SJCRH30 (cell line): ENCODE results near the gene BZW2. TPM values are rescaled to one million over a fixed set of nuclear protein-coding genes. Genes with fewer than 3 reads are reported as not detected.
A peak's percentile ranks its signal among the peaks of the same experiment; 100 is the strongest.

Experiments
- DNase-seq, 2 experiments: peaks; one replicate each; pipeline ENCODE4 v3.0.0-alpha.2; 2015 to 2020
- H3K27ac ChIP-seq: fragments of 250-450 bp; sonication (Bioruptor Pico); 2 replicates; pipeline ENCODE4 v1.5.1; 2020; ENCODE audit warnings: mild to moderate bottlenecking, moderate library complexity
- H3K27me3 ChIP-seq: fragments of 250-450 bp; sonication (Bioruptor Pico); 2 replicates; pipeline ENCODE4 v1.5.1; 2020; ENCODE audit warnings: mild to moderate bottlenecking, moderate library complexity
- H3K36me3 ChIP-seq: fragments of 250-450 bp; sonication (Bioruptor Pico); 2 replicates; pipeline ENCODE4 v1.5.1; 2020; ENCODE audit warnings: mild to moderate bottlenecking, moderate library complexity
- H3K4me1 ChIP-seq: fragments of 250-450 bp; sonication (Bioruptor Pico); 2 replicates; pipeline ENCODE4 v1.5.1; 2020; ENCODE audit warnings: mild to moderate bottlenecking, moderate library complexity
- H3K4me3 ChIP-seq: fragments of 250-450 bp; sonication (Bioruptor Pico); 2 replicates; pipeline ENCODE4 v1.5.1; 2020; ENCODE audit warnings: mild to moderate bottlenecking, moderate library complexity
- H3K9me3 ChIP-seq: fragments of 250-450 bp; sonication (Bioruptor Pico); replicated peaks from 2 replicates; pipeline ENCODE4 v1.5.1; 2020; ENCODE audit warnings: mild to moderate bottlenecking, moderate library complexity
- total RNA-seq: library from RNA; depleted of rRNA; stranded (reverse); fragments of >200 nt; shearing (Covaris generic); gene quantifications from 2 replicates; pipeline ENCODE4 v1.2.3, GENCODE V29; 2014

The BZW2 gene
- total RNA-seq, 1 experiment from 2014 or later: 156 TPM

DNA sequence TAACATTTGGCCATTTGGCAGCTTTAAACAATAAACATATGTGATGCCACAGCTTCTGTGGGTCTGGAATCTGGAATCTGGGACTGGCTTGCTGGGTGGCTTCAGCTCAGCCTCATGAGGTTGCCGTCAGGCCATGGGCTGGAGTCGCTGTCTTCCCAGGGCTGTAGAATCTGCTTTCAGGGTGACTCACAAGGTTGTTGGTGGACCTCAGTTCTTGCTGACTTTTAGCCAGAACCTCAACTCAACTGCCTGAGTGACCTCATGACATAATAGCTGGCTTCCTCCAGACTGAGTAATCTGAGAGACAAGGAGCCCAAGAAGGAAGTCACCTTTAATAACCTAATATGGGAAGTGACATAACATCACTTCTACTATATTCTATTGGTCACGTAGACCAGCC lies 63.0 kb downstream of the BZW2 start:
- DNase-seq: no peak
- Histone ChIP-seq H3K9me3 (no peaks in the 10 kb centered on the region; the same call in 1 of the 2 replicates), H3K27ac (no peak overlapping the region), H3K27me3 (no peaks in the 10 kb centered on the region), H3K4me1 (0 out of 2 replicates have a peak, but pooled peaks cover 1% of the 10 kb centered on the region), H3K4me3 (no peak overlapping the region), H3K36me3 (peaks cover 39% of the 10 kb centered on the region)

GRCh38 chr7:16710651-16711050 lies 64.7 kb downstream of the BZW2 start:
- Histone ChIP-seq H3K36me3 (peaks cover 26% of the 10 kb centered on the region), H3K4me3 (no peak overlapping the region), H3K9me3 (no peaks in the 10 kb centered on the region; the same call in 1 of the 2 replicates), H3K4me1 (no peaks in the 10 kb centered on the region), H3K27ac (no peak overlapping the region), H3K27me3 (no peaks in the 10 kb centered on the region)
- DNase-seq: no peak

DNA sequence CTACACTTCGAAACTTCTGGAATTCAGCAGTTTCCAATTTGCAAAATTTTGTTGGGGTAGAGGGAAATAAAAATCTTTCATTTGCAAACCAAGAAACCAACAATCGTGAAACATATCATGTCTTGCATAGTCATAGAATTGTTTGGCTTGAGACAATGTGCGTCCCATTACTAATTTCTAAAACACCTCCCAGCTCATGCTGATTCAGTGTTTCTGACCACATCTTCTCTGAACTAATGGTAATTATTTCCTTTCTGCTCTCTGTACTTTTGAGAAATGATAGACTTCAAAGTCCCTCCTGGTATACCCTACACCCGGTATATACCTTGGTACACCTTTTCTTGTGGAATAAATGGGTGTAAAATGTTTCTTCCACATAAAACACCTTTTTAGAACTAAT lies 65.7 kb downstream of the BZW2 start:
- Histone ChIP-seq H3K9me3 (no peaks in the 10 kb centered on the region; the same call in 1 of the 2 replicates), H3K36me3 (peaks cover 17% of the 10 kb centered on the region), H3K27me3 (no peaks in the 10 kb centered on the region), H3K27ac (no peak overlapping the region), H3K4me3 (no peak overlapping the region), H3K4me1 (no peaks in the 10 kb centered on the region)
- DNase-seq: no peak

GRCh38 chr7:16712916-16713315 lies 66.9 kb downstream of the BZW2 start:
- no peak for DNase-seq
- Histone ChIP-seq H3K27ac (no peak overlapping the region), H3K9me3 (no peaks in the 10 kb centered on the region; the same call in 1 of the 2 replicates), H3K4me3 (no peak overlapping the region), H3K4me1 (no peaks in the 10 kb centered on the region), H3K27me3 (no peaks in the 10 kb centered on the region), H3K36me3 (peaks cover 13% of the 10 kb centered on the region)

GRCh38 chr7:16715928-16716327 lies 69.9 kb downstream of the BZW2 start:
- H3K4me3 ChIP-seq: no peak overlapping the region
- H3K27me3 ChIP-seq: no peaks in the 10 kb centered on the region
- no peak overlapping the region for H3K27ac ChIP-seq
- DNase-seq: no peak
- no peaks in the 10 kb centered on the region; the same call in 1 of the 2 replicates for H3K9me3 ChIP-seq
- no peaks in the 10 kb centered on the region for H3K4me1 ChIP-seq
- peaks cover 5% of the 10 kb centered on the region; the same call in 1 of the 2 replicates for H3K36me3 ChIP-seq

GRCh38 chr7:16718111-16718656 lies 72.2 kb downstream of the BZW2 start:
- Histone ChIP-seq H3K4me3 (no peak overlapping the region), H3K27ac (no peak overlapping the region), H3K9me3 (no peaks in the 10 kb centered on the region), H3K27me3 (no peaks in the 10 kb centered on the region), H3K4me1 (no peaks in the 10 kb centered on the region), H3K36me3 (no peaks in the 10 kb centered on the region)
- DNase-seq: no peak

DNA sequence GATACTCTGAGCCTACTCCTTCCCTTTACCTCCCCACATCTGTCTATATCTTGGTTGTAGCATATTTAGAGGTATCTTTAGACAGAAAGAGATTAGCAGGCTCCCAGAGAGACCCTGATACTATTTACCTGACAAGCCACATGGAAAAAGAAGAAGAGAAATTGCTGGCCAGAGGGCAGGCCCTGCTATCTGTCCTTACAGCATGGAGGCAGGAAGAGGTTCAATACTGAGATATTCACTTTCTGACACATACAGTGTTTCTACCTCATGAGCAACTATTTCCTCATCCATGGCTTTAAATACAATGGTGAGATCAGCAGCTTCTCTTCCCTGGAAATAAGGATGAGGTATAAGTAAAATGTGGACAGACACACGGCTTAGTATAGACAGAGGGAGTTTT lies 73.7 kb downstream of the BZW2 start:
- Histone ChIP-seq H3K9me3 (no peaks in the 10 kb centered on the region), H3K27me3 (no peaks in the 10 kb centered on the region), H3K36me3 (no peaks in the 10 kb centered on the region), H3K4me3 (no peak overlapping the region), H3K4me1 (no peaks in the 10 kb centered on the region), H3K27ac (no peak overlapping the region)
- DNase-seq: no peak

- H3K4me1 ChIP-seq: no peaks in the 10 kb centered on the region
- H3K27me3 ChIP-seq: no peaks in the 10 kb centered on the region
- no peak overlapping the region for H3K27ac ChIP-seq
- H3K36me3 ChIP-seq: no peaks in the 10 kb centered on the region
- H3K9me3 ChIP-seq: no peaks in the 10 kb centered on the region
- DNase-seq: no peak
- H3K4me3 ChIP-seq: no peak overlapping the region
Measured at GRCh38 chr7:16721541-16721940, 75.6 kb downstream of the BZW2 start.

DNA sequence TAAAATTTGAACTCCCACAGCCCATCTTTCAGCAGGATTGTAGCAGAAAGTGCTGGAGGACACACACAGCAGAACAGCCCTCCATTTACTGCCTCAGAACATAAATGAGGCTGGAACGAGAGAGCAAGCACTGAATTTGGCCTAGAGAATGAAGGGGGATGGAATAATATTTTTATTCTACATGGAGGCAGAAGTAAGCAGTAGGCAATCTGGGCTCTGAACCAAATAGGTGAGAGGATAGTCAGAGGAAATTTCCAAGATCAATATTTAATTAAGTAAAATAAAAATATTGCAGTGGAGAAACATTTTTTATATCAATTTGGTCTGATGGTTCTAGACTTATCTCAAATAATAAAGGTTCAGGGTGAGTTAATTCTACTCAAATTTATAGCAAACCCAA lies 78.4 kb downstream of the BZW2 start:
- Histone ChIP-seq H3K9me3 (no peaks in the 10 kb centered on the region), H3K4me1 (no peaks in the 10 kb centered on the region), H3K27me3 (no peaks in the 10 kb centered on the region), H3K4me3 (no peak overlapping the region), H3K27ac (no peak overlapping the region), H3K36me3 (no peaks in the 10 kb centered on the region)
- DNase-seq: no peak

GRCh38 chr7:16726189-16726588 lies 80.2 kb downstream of the BZW2 start:
- DNase-seq: no peak
- no peaks in the 10 kb centered on the region for H3K9me3 ChIP-seq
- no peaks in the 10 kb centered on the region for H3K27me3 ChIP-seq
- H3K4me3 ChIP-seq: no peak overlapping the region
- H3K36me3 ChIP-seq: no peaks in the 10 kb centered on the region
- no peak overlapping the region for H3K27ac ChIP-seq
- H3K4me1 ChIP-seq: no peaks in the 10 kb centered on the region

DNA sequence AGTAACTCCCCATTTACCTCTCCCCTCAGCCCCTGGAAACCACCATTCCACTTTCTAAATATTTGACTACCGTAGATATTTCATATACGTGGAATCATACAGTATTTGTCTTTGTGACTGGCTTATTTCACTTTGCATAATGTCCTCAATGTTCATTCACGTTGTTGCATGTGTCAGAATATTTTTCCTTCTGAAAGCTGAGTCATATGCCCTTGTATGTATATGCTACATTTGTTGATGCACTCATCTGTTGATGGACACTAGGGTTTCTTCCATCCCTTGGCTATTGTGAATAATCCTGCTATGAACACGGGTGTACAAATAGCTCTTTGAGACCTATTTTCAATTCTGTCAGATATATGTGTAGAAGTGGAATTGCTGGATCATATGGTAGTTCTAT lies 81.8 kb downstream of the BZW2 start:
- Histone ChIP-seq H3K4me3 (no peak overlapping the region), H3K9me3 (no peaks in the 10 kb centered on the region), H3K4me1 (no peaks in the 10 kb centered on the region), H3K36me3 (no peaks in the 10 kb centered on the region), H3K27ac (no peak overlapping the region), H3K27me3 (no peaks in the 10 kb centered on the region)
- DNase-seq: no peak

GRCh38 chr7:16728811-16729210 lies 82.8 kb downstream of the BZW2 start:
- Histone ChIP-seq H3K27ac (no peak overlapping the region), H3K9me3 (no peaks in the 10 kb centered on the region), H3K4me3 (no peak overlapping the region), H3K4me1 (no peaks in the 10 kb centered on the region), H3K36me3 (no peaks in the 10 kb centered on the region), H3K27me3 (no peaks in the 10 kb centered on the region)
- DNase-seq: peak; percentile 50 to 53

DNA sequence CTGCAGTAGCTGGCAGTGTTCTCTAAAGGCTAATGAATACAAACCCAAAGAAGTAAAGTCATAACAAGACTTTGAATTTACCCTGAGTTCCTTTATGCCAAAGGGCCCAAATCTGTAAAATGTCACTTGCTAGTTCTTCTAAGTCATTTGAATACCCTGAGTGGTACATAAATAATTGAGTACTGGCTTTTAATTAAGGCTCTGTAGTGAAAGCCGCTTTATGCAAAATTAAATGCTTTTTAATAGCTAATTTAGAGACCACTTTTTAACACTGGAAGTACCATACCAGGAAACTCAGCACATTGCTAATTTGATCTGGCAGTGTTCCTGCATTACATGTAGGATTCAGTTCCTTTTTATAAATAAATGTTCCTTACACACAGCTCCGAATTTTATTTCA lies 83.6 kb downstream of the BZW2 start:
- no peak for DNase-seq
- no peaks in the 10 kb centered on the region for H3K9me3 ChIP-seq
- no peak overlapping the region for H3K27ac ChIP-seq
- H3K4me3 ChIP-seq: no peak overlapping the region
- no peaks in the 10 kb centered on the region for H3K27me3 ChIP-seq
- no peaks in the 10 kb centered on the region for H3K4me1 ChIP-seq
- H3K36me3 ChIP-seq: no peaks in the 10 kb centered on the region

GRCh38 chr7:16730937-16731336 lies 85.0 kb downstream of the BZW2 start:
- Histone ChIP-seq H3K4me3 (no peak overlapping the region), H3K36me3 (no peaks in the 10 kb centered on the region), H3K27ac (no peak overlapping the region), H3K27me3 (no peaks in the 10 kb centered on the region), H3K9me3 (no peaks in the 10 kb centered on the region), H3K4me1 (no peaks in the 10 kb centered on the region)
- no peak for DNase-seq

- DNase-seq: no peak
- no peaks in the 10 kb centered on the region for H3K27me3 ChIP-seq
- H3K9me3 ChIP-seq: no peaks in the 10 kb centered on the region
- H3K27ac ChIP-seq: no peak overlapping the region
- H3K4me3 ChIP-seq: no peak overlapping the region
- H3K36me3 ChIP-seq: no peaks in the 10 kb centered on the region
- no peaks in the 10 kb centered on the region for H3K4me1 ChIP-seq
Measured at GRCh38 chr7:16732828-16733227, 86.8 kb downstream of the BZW2 start.

DNA sequence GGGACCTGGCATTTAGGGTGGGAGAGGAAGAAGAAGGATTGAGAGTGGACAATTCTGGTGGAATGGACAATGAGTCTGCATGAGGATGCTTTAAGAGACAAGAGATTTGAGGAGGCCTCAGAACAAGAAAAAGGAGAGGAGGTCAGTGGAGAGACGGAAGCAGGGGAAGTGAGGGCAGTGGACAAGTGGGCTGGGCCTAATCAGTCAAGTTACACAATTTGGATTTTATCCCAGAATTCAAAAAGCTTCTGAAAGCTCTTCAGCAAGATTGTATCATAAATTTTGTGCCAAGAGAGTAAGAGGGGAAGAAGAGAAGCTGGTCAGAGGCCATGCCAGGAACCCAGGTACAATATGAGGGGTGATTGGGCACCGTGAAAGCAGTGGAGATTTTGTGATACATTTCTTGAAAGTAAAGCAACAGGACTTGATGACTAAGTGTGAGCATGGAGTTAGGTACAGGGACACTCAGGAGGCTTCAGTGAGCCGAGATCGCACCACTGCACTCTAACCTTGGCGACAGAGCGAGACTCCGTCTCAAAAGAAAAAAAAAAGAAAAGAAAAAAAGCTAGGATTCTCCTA lies 88.3 kb downstream of the BZW2 start:
- no peak for DNase-seq
- Histone ChIP-seq H3K9me3 (no peaks in the 10 kb centered on the region), H3K4me1 (no peaks in the 10 kb centered on the region), H3K27me3 (no peaks in the 10 kb centered on the region), H3K36me3 (no peaks in the 10 kb centered on the region), H3K4me3 (no peak overlapping the region), H3K27ac (no peak overlapping the region)
